HG03575 (cell line): ENCODE measurements around the gene ZNF574.

Experiments
- ATAC-seq: cut with Tn5 transposase; IDR thresholded peaks from one replicate; pipeline ENCODE4 v1.9.1; 2021; ENCODE audit not compliant: unreplicated experiment, insufficient number of reproducible peaks, low FRiP score; ENCODE audit errors: extremely low read depth

The ZNF574 gene

GRCh38 chr19:42078058-42078457 lies 2.1 kb downstream of the ZNF574 start:
- no peak for ATAC-seq

GRCh38 chr19:42078538-42079275 lies 2.7 kb downstream of the ZNF574 start:
- no peak for ATAC-seq

- no peak for ATAC-seq
These were observed 3.3 kb downstream of the ZNF574 start for GRCh38 chr19:42079276-42079669.

- ATAC-seq: no peak
These were observed 4.2 kb downstream of the ZNF574 start for GRCh38 chr19:42079886-42080763.

GRCh38 chr19:42080764-42081375 lies 4.9 kb downstream of the ZNF574 start:
- ATAC-seq: no peak

- ATAC-seq: no peak
These were observed 5.7 kb downstream of the ZNF574 start for GRCh38 chr19:42081584-42082203.

- ATAC-seq: no peak
These were observed 7.6 kb downstream of the ZNF574 start for GRCh38 chr19:42083537-42083936.

GRCh38 chr19:42086188-42086736 lies 10.3 kb downstream of the ZNF574 start:
- no peak for ATAC-seq

GRCh38 chr19:42086770-42087550 lies 11.0 kb downstream of the ZNF574 start:
- ATAC-seq: no peak

- ATAC-seq: no peak
These were observed 12.7 kb downstream of the ZNF574 start for GRCh38 chr19:42088471-42089190.

GRCh38 chr19:42089191-42089750 lies 13.3 kb downstream of the ZNF574 start:
- ATAC-seq: no peak

GRCh38 chr19:42089772-42090171 lies 13.8 kb downstream of the ZNF574 start:
- no peak for ATAC-seq

GRCh38 chr19:42090672-42091071 lies 14.7 kb downstream of the ZNF574 start:
- ATAC-seq: no peak

GRCh38 chr19:42091300-42091699 lies 15.3 kb downstream of the ZNF574 start:
- ATAC-seq: no peak

- ATAC-seq: no peak
These were observed 15.8 kb downstream of the ZNF574 start for GRCh38 chr19:42091742-42092141.

GRCh38 chr19:42092350-42092749 lies 16.4 kb downstream of the ZNF574 start:
- no peak for ATAC-seq

- no peak for ATAC-seq
These were observed 17.5 kb downstream of the ZNF574 start for GRCh38 chr19:42093505-42093904.

- ATAC-seq: no peak
These were observed 18.0 kb downstream of the ZNF574 start for GRCh38 chr19:42093926-42094325.
